AG09309 (cell line): ENCODE data around the gene ARL1.

Source experiments
- DNase-seq: peaks from one replicate; pipeline ENCODE4 v3.0.0-alpha.2; 2010; ENCODE audit warnings: low read depth
- H3K4me3 ChIP-seq: 2 replicates; pipeline ENCODE4 v1.5.1; 2011; ENCODE audit warnings: mild to moderate bottlenecking, low read depth, low read length, moderate library complexity; ENCODE audit not compliant: control insufficient read depth
- CTCF ChIP-seq: IDR thresholded peaks from 2 replicates; pipeline ENCODE4 v1.5.1; 2011; ENCODE audit warnings: mild to moderate bottlenecking, low read depth, low read length, inconsistent platforms; ENCODE audit not compliant: insufficient read depth, control insufficient read depth; ENCODE audit errors: missing control alignments

Gene ARL1

GRCh38 chr12:101407436-101408345 lies at the start of gene ARL1:
ARL1 (minus strand) TSS chr12:101407772; CDS start chr12:101407645, 127 bp downstream.
- peak; percentile 54 for DNase-seq
- H3K4me3 ChIP-seq: peak within 1 kb of the TSS; percentile 69
- no peak for TF ChIP-seq CTCF

GRCh38 chr12:101455685-101456084 lies 48.1 kb upstream of the ARL1 start:
- no peak overlapping the region for H3K4me3 ChIP-seq
- DNase-seq: no peak

GRCh38 chr12:101441461-101442224 lies 34.1 kb upstream of the ARL1 start:
- DNase-seq: no peak
- H3K4me3 ChIP-seq: no peak overlapping the region
- TF ChIP-seq CTCF: no peak

More at GRCh38 chr12:101455685-101456084, 48.1 kb upstream of the ARL1 start:
- no peak for TF ChIP-seq CTCF

GRCh38 chr12:101439236-101439635 lies 31.7 kb upstream of the ARL1 start:
- no peak for TF ChIP-seq CTCF
- no peak overlapping the region for H3K4me3 ChIP-seq
- no peak for DNase-seq

GRCh38 chr12:101436136-101436535 lies 28.6 kb upstream of the ARL1 start:
- no peak for TF ChIP-seq CTCF

GRCh38 chr12:101430456-101430855 lies 22.9 kb upstream of the ARL1 start:
- DNase-seq: no peak

More at GRCh38 chr12:101436136-101436535, 28.6 kb upstream of the ARL1 start:
- no peak for DNase-seq
- no peak overlapping the region for H3K4me3 ChIP-seq

More at GRCh38 chr12:101430456-101430855, 22.9 kb upstream of the ARL1 start:
- H3K4me3 ChIP-seq: no peak overlapping the region
- TF ChIP-seq CTCF: no peak
